ENCODE results near the gene GRPR.

GRPR gene

DNA sequence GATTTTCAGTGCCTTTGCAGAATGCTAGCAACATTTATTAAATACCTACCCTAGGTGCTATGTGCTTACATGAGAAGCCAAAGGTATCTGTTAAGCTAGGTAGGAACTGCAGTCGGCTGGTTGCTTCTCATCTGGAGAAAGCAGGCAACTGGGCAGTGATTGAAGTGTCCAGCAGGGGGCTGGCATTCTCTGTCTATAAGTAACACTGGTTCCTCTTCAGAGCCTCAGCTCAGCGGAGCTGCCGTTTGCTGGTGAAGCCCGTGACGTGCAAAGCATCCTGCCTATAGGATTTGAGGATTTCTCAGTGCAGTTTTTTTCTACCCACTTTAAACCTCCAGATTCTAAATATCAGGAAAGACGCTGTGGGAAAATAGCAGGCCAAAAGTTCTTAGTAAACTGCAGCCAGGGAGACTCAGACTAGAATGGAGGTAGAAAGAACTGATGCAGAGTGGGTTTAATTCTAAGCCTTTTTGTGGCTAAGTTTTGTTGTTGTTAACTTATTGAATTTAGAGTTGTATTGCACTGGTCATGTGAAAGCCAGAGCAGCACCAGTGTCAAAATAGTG is at the start of gene GRPR:
TSS of gene GRPR (plus strand) at position 344 of the 565 bp plus-strand sequence. CDS start 389 bp downstream, outside the sequence.
- no peak for FAIRE-seq

DNA sequence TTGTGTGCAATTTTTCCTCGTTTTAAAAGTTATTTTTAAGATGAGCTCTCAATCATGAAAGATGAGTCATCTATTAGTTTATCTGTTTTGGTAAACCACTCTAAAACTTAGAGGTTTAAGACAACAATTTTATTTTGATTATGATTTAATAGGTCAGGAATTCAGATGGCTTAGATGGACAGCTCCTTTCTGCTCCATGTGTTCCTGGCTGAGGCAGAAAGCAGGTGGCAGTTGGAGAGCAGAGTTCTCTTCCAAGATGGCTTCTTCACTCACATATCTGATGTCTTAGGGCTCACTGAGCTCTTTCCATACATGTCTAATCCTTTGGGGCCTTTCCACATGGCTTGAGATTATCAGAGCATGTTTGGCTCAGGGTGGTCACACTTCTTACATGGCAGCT is 48.3 kb upstream of the GRPR start:
- FAIRE-seq, result no peak

DNA sequence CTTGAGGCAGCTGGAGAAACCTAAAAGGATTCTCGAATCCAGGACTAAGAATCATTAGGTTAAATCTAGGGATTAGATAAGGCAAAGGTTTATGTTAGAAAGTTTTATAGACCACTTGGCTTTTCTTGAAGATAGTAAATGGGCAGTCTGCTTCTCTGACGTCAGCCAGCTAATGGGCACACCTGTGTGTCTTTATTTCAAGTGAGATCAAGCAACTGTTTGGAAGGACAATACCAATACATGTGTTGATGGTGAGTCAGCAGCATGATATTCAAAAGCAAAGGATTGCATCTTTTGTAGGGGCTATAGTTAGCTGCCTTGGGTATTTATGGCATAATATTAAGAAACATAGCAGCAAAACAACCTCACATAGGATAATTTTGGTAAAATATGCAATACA is 46.5 kb upstream of the GRPR start:
- no peak for FAIRE-seq

DNA sequence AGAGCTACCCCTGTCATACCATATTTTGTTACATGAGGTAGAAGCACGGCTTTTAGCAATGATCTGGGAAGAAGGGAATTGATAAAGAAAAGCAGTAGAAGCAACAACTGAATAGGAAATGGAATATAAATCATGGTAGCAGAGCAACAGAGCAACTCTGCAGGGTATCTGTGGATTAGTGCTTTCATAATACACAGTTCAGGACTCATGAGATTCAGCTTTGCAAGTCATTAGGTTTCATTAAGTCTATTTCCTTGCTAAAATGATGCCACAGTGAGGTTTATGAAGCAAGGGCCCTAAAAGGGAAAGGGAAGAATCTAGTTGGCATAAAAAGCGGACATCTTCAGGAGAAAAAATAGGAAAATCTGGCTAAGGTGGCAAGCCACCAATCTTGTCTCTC is 45.6 kb upstream of the GRPR start:
- FAIRE-seq, result no peak

DNA sequence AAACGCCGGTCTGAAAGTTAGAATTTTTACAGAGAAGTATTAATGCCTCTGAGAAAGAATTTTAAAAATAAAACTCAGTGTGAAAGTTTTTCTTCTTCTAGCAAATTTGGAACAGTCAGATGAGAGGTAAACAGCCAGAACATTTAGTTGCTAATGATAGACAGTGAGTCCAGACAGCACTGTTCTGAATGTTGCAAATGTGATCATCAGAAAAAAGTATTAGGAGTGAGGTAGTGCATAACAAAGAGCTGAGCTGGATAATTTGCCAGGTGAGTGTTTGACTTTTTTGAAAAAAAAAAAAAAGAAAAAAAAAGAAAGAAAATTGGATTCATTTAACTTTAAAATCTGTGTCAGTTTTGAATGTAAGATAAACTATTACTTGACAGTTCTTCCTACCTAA is 42.0 kb upstream of the GRPR start:
- FAIRE-seq, result no peak

DNA sequence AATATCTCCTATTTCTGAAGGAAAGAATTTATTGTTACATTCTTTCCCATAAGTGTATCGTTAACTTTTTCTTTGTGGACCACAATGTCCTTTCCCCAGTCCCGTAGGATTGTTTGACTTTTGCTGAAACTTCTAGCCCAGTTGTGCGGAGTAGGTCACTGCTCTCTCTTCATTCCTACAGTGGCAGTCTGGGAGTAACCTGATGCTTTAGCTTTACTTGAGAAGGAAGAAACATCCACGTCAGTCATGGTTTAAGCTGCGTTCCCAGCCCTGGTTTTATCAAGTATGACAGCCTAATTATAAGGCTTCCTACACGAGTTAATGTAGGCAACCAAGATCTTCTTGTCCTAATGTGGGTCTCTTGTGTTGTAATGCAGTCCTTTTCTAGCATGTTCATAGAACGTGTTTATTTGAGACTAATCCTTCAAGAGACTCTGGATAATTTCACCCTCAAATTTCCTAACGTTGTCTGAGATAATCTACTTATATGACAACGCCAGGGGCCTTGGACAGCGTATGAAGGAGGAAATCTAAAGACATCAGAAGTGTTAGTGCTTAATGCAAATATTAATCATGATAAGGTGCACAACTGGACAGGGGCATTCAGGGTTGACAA is 40.8 kb upstream of the GRPR start:
- no peak for FAIRE-seq

DNA sequence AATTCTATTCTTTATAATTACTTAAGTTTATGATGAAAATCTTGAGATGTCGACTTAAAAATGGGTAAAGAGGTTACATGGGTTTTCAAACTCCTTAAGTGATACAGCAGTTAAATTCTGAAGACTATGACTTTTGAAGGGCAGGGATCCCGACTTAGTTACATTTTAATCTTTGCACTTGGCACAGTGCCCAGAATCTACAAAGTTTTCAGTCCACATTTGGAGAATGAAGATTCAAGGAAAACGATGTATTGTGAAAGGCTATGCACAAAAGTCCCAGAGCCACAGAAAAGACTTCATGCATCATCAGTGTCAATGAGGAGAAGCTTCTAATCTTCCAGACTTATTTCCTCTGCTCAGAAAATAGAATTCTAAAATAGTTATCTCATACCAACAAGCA is 36.3 kb upstream of the GRPR start:
- FAIRE-seq, result no peak

DNA sequence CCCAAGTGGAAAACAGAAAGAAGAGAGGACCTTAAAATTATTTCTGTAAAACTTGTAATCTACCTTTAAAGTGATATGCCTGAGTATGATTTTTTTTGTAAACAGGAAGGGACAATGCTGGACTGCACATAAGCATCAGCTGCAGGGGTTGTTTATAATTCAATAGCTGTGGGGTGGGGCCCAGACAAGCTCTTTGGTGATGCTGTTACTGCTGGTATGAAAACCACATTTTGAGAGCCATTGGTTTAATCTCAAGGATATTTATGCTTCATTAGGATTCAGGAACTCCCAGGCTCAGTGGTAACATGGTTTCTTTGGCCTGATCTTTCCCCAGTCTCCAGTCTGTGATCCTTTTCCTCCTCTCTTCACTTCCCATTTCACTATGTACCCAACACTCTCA is 34.3 kb upstream of the GRPR start:
- FAIRE-seq, result no peak

DNA sequence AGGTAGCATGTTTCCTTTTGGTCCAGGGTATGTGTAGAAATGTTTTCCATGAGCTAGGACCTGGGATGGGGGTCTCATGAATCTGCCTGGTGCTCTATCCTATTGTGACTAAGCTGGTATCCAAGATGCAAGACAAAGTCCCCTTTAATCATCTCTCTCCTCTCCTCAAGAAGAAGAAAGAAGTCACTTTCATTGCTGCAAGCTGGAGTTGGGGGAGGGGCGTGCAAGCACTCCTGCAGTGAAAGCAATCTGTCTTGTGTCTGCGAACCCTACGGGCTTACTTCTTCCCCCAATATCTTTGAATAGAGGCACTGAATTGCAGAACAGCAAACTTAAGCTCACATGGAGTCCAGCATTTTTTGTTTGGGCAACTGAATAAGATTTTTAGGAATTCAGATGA is 27.2 kb upstream of the GRPR start:
- no peak for FAIRE-seq

DNA sequence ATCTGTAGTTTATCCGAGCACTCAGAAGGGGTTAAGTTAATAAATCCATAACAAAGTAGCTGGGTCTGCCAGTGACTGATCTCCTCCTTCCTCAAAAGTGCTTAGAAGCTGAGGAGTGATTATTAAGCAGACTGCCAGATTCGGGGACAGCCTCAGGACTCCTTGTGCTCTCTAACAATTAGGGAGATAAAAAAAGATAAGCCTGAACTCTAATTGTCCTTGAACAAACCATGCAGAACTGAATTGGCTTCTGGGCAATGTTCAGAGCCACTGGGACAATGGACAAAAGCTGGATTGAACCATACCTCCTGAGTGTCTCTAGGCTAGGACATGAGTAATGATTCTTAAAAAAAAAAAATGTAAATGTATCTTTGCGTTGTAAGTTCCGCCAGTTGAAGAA is 22.7 kb upstream of the GRPR start:
- no peak for FAIRE-seq

DNA sequence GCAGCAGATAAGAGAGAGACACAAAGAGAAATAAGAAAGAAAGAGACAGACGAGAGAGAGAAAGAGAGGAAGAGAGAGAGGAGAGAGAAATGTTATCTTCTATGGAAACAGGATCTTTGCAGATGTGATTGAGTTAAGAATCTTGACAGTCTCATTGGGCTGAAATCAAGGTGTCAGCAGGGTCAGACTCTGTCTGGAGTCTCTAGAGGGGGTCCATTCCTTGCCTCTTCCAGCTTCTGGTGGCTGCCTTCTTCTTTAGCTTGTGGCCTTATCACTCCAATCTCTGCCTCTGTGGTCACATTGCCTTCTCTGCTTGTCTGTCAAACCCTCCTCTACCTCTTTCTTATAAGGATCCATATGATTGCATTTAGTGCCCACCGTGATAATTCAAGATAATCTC is 21.8 kb upstream of the GRPR start:
- no peak for FAIRE-seq

DNA sequence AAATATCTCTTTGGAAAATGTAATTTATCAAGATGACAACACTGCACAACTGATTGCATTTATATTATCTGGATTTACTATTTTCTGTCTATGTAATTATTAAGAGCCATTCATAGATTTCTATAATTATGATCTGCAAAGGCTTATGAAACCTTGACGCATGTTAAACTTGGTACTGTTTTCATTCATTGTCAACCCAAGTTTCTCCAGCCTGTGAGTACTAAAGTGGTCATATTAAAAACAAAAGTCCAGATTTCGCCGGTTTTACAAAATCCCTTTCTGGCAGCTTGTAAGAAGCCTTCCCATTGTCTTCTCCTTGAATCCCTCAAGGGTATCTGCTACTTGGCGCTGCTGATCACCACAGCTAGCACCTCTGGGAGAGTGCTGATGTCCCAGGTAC is 19.7 kb upstream of the GRPR start:
- FAIRE-seq, result no peak

DNA sequence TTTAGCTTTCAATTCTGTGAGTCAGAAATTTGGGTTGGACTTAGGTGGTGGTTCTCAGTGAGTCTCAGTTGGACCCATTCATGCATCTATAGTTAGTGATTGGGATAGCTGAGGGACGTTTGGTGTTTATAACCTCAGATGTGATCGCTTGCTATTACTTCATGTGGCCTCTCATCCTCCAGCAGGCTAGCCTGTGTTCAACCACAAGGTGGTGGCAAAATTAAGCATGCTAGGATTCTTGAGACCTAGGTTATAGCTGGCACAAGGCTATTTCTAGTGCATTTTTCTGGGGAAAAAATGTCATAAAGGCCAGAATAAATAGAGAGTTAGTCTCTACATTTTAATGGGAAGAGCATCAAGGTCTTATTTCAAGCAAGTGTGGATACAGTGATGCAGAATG is 10.9 kb upstream of the GRPR start:
- no peak for FAIRE-seq

DNA sequence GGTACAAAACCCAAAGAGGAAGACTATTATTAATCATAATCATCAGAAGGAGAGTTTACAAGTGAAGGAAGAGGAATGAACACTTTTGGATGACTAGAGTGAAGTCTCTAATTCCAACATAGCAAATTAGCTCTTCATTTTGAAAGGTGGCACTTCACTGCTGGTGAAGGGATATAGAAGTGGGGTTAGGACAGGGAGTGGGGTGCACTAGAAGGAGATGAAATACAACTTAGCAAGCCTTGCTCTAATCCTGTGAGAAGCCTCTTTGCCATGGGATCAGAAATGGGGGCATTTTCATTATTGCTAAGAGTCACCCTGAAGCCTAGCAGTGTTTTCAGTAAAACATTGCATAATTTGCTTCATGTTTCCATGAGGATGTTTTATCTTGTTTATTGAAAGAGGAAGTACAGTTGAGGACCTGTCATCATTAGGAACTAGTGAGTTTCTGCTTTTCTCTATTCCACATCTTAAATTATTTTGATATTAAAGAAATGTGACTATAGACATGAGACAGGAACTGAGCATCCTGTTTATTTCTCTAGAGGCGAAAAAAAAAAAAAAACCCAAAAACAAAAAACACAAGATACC is 9.3 kb upstream of the GRPR start:
- no peak for FAIRE-seq

DNA sequence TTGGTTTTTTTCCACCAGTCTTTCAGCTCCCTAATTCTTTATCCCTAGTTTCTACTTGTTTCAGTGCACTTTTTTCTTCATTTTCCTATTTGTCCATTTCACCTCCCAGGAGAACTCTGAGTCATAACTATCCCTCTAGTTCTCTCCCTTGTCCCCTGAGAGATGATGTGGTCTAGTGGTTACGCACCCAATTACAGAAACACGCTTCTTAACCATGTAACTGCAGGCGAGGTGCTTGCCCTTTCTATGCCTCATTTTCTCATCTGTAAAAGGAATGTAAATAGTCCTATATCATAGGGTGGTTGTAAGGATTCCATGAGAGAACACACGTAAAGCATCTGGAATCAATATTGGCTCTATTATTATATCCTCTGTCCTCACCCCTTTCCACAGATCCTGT is 8.8 kb upstream of the GRPR start:
- no peak for FAIRE-seq

DNA sequence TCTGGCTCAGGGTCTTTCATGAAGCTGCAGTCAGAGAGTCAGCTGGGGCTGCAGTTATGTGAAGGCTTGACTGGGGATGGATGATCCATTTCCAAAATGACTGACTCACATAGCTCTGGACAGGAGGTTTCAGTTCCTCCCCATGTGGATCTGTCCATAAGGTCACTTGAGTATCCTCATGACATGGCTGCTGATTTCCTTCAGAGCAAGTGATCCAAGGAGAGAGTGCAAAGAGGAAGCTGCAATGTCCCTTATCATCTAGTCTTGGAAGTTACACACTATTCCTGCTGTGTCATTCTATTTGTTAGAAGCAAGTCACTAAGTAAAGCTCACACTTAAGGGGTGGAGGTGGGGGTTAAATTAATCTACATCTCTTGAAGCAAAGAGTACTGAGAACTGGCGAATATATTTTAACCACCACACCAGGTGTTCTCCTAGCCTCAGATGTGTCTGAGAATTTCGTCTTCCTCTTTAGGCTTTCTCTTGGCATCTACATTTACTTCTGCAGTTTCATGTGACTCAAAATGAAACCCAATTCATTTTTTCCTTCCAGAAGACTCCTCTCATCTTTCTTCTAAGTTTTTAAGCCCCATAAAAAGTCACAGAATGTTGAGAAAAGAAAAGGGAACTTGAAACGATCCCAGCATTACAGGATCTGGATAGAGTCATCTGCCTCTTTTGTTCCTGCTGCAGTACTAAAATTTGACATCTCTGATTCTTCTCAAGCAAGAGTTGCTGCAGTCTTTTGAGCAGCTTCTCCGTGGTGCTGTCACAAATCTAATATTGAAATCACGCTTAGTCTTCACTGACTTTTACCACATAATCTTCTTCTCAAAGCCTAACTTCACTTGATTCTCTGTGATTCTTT is 3.8 kb upstream of the GRPR start:
- FAIRE-seq, result no peak

DNA sequence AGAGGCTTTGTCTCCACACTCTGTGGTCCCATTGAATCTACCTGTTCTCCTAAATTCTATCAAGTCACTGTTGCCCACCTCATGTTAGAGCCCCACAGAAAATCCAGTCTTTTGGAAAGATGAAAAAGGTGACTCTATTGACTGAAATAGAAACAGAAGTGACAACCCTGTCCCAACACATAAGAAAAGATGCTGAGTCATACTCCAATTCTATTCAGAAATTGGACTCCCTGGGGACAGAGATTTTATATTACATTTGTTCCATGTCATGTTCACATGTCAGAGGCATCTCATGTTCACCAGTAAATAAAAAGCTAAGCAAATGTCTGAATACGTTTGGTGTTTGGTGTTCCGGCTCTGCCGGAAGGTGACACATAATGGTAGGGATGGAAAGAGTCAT is 2.9 kb upstream of the GRPR start:
- FAIRE-seq, result no peak

DNA sequence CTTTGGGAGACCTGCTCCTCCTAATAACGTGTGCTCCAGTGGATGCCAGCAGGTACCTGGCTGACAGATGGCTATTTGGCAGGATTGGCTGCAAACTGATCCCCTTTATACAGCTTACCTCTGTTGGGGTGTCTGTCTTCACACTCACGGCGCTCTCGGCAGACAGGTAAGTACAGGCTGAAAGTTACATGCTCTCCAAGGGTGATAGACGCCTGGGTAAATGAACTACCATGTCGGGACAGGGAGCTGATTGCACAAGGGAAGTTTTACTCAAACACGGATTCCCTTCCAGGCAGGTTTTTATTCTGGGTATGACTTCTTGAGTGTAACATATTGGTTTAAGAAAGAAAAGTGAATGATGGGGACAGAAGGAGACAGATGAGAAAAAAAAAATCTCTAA is 836 bp downstream of the GRPR start:
- FAIRE-seq, result no peak

DNA sequence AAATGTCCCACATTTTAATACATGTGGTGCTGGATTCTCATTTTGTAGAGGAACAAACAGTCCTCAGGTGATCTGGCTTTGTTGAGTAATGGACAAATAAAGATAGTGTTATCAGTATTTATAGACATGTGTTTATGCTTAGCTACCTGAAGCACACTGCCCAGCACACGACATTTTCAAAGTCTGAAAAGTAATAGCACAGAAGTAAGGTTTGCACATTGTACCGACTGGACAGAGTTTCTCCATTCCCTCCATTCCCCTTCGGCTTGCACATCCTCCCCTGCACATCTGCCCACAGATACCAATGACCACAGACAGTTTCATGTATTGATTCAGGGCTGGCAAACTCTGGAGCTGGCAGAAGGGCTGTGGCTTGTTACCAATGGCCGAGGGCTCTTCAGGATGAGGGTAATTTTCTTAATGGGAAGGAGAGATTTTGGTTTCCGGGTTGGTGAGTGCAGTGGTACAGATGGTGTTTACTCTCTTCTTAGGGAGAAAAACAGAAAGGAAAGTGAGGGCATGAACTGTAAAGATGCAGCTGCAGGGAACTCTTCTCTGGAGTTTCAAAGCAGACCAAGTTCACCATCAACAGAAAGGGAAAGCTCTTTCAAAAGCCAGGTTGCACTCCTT is 2.3 kb downstream of the GRPR start:
- no peak for FAIRE-seq

DNA sequence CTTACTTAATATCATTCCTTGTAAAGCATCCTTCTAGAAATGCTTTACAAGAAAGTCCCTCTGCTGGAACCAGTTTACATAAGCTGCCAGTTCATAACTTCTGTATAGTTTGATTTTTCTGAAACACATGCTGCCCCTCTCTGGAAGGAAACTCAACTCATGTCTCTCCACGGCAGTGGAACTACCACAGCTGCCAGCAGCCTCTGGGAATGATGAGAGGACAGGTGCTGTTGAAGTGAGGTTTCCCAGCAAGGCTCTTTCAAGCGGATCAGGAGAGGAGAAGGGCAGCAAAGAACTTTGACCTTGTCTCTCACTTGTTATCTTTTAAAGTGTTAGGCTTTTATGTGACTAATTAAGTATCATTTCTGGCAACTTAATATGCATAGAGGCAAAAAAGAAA is 7.3 kb downstream of the GRPR start:
- FAIRE-seq, result no peak

DNA sequence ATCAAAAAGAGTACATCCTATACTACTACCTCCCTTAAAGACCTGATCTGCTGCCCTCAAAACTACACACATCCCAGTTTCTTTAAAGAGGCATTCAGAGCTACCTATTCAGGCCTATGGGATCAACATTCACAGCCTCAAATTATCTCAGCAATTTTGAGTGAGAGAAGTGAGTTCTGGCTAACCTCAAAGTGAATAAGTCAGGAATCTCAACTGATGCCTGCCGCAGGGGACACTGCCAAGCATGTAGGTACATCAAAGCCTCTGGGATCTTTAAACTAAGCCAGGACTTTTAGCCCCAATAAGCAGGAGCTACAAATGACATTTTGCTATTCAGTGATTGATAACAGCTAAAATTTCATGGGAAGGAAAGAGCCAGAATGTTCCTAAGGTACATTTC is 11.6 kb downstream of the GRPR start:
- FAIRE-seq, result no peak

DNA sequence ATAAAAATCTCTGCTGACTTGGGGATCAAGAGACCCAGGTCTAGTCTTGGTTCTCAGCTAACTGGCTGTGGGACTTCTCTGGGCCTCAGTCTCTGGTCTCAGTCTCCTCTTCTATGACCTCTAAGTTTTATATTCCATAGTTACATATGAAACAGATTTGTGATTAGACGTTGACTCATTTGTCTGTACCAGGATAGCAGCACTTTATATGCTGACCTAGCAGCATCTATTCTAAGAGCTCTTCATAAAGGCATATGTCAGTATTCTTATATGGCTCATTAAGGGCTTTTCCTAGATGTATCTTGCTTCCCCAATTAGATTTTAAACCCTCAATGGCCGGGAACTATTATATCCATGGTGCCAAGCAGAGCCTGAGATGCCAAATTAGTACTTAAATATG is 12.7 kb downstream of the GRPR start:
- no peak for FAIRE-seq

DNA sequence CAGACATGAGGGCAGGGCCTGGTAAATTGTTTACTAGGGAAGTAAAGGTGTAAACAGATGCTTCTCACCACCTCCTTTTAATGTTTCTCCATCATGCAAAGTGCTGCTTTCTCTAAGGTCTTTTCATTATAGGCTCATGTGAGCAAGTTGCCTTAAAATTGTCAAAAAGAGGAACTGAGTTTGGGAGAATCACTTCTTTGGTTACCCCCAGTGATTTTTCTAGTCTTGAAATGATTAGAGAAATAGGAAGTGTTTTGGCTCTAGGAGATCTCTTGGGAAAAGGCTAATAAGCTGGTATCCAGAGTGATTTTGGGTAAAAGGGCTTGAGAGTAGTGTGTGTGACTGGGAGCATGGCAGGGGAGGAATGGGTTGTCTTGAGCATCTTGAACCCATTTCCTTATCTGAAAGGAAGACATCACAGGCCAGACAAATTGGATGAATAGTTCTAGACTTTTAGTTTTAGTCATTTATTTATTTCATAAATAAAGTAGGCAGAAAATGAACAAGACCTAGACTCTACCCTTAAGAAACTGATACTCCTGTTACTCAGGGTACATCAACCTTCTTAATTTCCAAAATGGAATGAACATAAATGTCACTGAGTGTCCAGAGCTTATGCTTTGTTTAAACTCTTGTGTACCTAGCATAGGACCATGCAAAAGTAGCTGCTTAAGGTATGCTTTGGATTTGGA is 14.2 kb downstream of the GRPR start:
- FAIRE-seq, result no peak

All from A204.1 (cell line).